ENCODE data around the gene PDS5A. TPM values are rescaled to one million over a fixed set of nuclear protein-coding genes. Genes with fewer than 3 reads are reported as not detected.
A peak's percentile ranks its signal among the peaks of the same experiment; 100 is the strongest.

The PDS5A gene
- total RNA-seq, 1 donor from 2014 or later: 82.1 TPM

- Mint-ChIP-seq H3K27me3 (ENCODE audit: low read depth) (no peaks in the 10 kb centered on the region), H3K4me1 (no peaks in the 10 kb centered on the region), H3K27ac (ENCODE audit: unreplicated experiment) (no peak overlapping the region), H3K36me3 (ENCODE audit: low read depth) (peaks cover 29% of the 10 kb centered on the region), H3K9me3 (no peaks in the 10 kb centered on the region), H3K4me3 (no peak overlapping the region)
- no peak for TF ChIP-seq CTCF (conservative IDR thresholded peaks at IDR 0.05)
- DNase-seq (ENCODE audit: low read depth, low spot score): no peak
Measured at GRCh38 chr4:39889226-39889625, 88.5 kb downstream of the PDS5A start.

- no peaks in the 10 kb centered on the region for H3K9me3 Mint-ChIP-seq
- peaks cover 32% of the 10 kb centered on the region for H3K36me3 Mint-ChIP-seq (ENCODE audit: low read depth)
- peak overlapping the region; percentile 71 for H3K27ac Mint-ChIP-seq (ENCODE audit: unreplicated experiment)
- no peak overlapping the region for H3K4me3 Mint-ChIP-seq
- H3K4me1 Mint-ChIP-seq: no peaks in the 10 kb centered on the region
- no peak for TF ChIP-seq CTCF (conservative IDR thresholded peaks at IDR 0.05)
- no peak for DNase-seq (ENCODE audit: low read depth, low spot score)
- H3K27me3 Mint-ChIP-seq (ENCODE audit: low read depth): no peaks in the 10 kb centered on the region
Measured at GRCh38 chr4:39888541-39888940, 89.2 kb downstream of the PDS5A start.

GRCh38 chr4:39883646-39884045, 94.1 kb downstream of the PDS5A start:
- Mint-ChIP-seq H3K27ac (ENCODE audit: unreplicated experiment) (peak overlapping the region; percentile 8), H3K27me3 (ENCODE audit: low read depth) (no peaks in the 10 kb centered on the region), H3K36me3 (ENCODE audit: low read depth) (peaks cover 40% of the 10 kb centered on the region), H3K4me1 (no peaks in the 10 kb centered on the region), H3K9me3 (no peaks in the 10 kb centered on the region), H3K4me3 (no peak overlapping the region)
- TF ChIP-seq CTCF (conservative IDR thresholded peaks at IDR 0.05): no peak
- no peak for DNase-seq (ENCODE audit: low read depth, low spot score)

GRCh38 chr4:39881789-39882188, 95.9 kb downstream of the PDS5A start:
- no peak overlapping the region for H3K4me3 Mint-ChIP-seq
- no peaks in the 10 kb centered on the region for H3K27me3 Mint-ChIP-seq (ENCODE audit: low read depth)
- DNase-seq (ENCODE audit: low read depth, low spot score): no peak
- no peak overlapping the region for H3K27ac Mint-ChIP-seq (ENCODE audit: unreplicated experiment)
- no peaks in the 10 kb centered on the region for H3K9me3 Mint-ChIP-seq
- H3K36me3 Mint-ChIP-seq (ENCODE audit: low read depth): peaks cover 30% of the 10 kb centered on the region
- TF ChIP-seq CTCF (conservative IDR thresholded peaks at IDR 0.05): no peak
- H3K4me1 Mint-ChIP-seq: no peaks in the 10 kb centered on the region

GRCh38 chr4:39877971-39878370, 99.7 kb downstream of the PDS5A start:
- no peak overlapping the region for H3K4me3 Mint-ChIP-seq
- H3K4me1 Mint-ChIP-seq: no peaks in the 10 kb centered on the region
- DNase-seq (ENCODE audit: low read depth, low spot score): no peak
- H3K27ac Mint-ChIP-seq (ENCODE audit: unreplicated experiment): no peak overlapping the region
- no peaks in the 10 kb centered on the region for H3K27me3 Mint-ChIP-seq (ENCODE audit: low read depth)
- H3K36me3 Mint-ChIP-seq (ENCODE audit: low read depth): peaks cover 24% of the 10 kb centered on the region
- no peaks in the 10 kb centered on the region for H3K9me3 Mint-ChIP-seq
- no peak for TF ChIP-seq CTCF (conservative IDR thresholded peaks at IDR 0.05)

GRCh38 chr4:39873823-39874222, 103.9 kb downstream of the PDS5A start:
- TF ChIP-seq CTCF (conservative IDR thresholded peaks at IDR 0.05): no peak
- Mint-ChIP-seq H3K27ac (ENCODE audit: unreplicated experiment) (no peak overlapping the region), H3K4me1 (no peaks in the 10 kb centered on the region), H3K9me3 (no peaks in the 10 kb centered on the region), H3K4me3 (no peak overlapping the region), H3K27me3 (ENCODE audit: low read depth) (no peaks in the 10 kb centered on the region), H3K36me3 (ENCODE audit: low read depth) (peaks cover 19% of the 10 kb centered on the region)
- no peak for DNase-seq (ENCODE audit: low read depth, low spot score)
